ENCODE results near the gene PLIN5. TPM values are rescaled to one million over a fixed set of nuclear protein-coding genes. Genes with fewer than 3 reads are reported as not detected.

Gene PLIN5
- total and polyA plus RNA-seq, 4 donors, result 13.3 to 83.8 (median 56.6) TPM

DNA sequence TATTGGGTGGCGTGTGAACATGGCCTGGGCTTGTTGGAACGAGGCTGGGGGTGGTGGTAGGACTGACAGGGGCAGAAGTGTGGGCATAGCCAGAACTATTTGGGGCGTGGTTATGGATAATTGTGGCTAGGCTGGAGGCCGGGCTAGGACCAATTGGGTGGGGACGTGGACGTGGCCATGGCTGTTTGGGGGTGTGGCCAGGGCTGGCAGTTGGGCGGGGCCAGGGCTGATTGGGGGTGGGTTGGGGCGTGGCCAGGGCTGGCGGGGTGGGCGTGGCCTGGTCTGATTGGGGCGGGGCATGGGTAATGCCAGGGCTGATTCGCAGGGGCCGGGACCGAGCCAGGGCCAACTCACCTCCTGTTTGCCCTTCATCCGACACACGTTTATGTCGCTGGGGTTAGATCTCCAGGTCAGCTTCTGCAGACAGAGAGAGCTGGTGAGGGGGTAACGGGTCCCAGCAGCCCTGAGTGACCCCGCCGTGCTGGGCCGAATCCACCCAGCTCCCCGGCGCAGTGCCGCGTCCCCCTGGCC lies 21.6 kb upstream of the PLIN5 start:
- Histone ChIP-seq H3K9ac (ENCODE audit: low read depth in 1 of 2, low read length in 2 of 2) (no peak overlapping the region), H3K27ac (ENCODE audit: low read depth in 1 of 2, low read length in 2 of 2) (no peak overlapping the region)
- DNase-seq (ENCODE audit: low spot score), result peak; percentile 87

DNA sequence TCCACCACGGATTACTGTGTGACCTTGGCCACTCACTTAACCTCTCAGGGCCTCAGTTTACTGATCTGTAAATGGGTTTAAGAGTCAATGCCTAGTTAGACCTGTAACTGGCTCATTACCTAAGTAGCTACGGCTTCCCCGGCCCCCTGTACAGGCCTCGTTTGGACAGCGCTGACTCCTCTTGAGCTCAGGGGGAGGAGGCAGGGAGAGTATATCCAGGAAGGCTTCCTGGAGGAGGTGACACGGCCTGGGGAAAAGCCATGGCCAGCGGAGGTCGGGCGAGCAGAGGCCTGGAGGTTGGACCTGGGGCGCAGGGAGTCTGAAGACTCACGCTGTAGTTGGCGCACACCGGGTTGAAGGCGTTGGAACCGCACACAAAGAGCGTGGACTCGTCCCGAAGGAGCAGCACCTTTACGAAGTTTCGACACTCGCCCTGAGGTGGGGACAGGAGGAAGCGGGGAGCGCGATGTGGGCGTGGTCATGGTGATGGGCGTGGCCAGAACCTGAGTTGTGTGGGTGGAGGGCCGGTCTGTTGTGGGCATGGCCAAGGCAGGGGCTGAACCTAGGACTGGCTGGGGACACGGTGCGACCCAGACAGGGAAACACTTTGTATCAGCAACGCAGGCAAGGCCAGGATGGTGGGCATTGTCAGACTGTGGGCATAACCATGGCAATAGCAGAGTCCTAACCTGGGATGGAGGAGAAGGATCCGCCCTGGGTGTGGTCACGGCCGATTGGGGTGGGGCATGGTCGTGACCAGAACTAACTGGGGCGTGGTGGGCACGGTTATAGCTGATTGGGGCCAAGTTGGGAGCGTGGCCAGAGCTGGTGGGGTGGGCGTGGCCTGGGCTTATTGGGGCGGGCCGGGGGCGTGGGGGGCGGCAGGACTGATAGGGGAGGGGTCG lies 20.9 kb upstream of the PLIN5 start:
- no peak overlapping the region for H3K4me3 ChIP-seq (ENCODE audit: low read depth in 1 of 3, low read length in 3 of 3)
- no peaks in the 10 kb centered on the region for H3K9me3 ChIP-seq (ENCODE audit: control insufficient read depth in 4 of 4, low read length in 3 of 4)
- H3K27me3 ChIP-seq (ENCODE audit: control insufficient read depth in 4 of 4, insufficient read depth in 4 of 4, low read length in 3 of 4), result no peaks in the 10 kb centered on the region
- TF ChIP-seq RAD21 (IDR thresholded peaks at IDR 0.05) (no peak), GABPA (IDR thresholded peaks at IDR 0.05 in 1 of 2, conservative IDR thresholded peaks at IDR 0.05 in 1 of 2) (no peak), TAF1 (conservative IDR thresholded peaks at IDR 0.05) (no peak)
- TF ChIP-seq, protein P1, sequence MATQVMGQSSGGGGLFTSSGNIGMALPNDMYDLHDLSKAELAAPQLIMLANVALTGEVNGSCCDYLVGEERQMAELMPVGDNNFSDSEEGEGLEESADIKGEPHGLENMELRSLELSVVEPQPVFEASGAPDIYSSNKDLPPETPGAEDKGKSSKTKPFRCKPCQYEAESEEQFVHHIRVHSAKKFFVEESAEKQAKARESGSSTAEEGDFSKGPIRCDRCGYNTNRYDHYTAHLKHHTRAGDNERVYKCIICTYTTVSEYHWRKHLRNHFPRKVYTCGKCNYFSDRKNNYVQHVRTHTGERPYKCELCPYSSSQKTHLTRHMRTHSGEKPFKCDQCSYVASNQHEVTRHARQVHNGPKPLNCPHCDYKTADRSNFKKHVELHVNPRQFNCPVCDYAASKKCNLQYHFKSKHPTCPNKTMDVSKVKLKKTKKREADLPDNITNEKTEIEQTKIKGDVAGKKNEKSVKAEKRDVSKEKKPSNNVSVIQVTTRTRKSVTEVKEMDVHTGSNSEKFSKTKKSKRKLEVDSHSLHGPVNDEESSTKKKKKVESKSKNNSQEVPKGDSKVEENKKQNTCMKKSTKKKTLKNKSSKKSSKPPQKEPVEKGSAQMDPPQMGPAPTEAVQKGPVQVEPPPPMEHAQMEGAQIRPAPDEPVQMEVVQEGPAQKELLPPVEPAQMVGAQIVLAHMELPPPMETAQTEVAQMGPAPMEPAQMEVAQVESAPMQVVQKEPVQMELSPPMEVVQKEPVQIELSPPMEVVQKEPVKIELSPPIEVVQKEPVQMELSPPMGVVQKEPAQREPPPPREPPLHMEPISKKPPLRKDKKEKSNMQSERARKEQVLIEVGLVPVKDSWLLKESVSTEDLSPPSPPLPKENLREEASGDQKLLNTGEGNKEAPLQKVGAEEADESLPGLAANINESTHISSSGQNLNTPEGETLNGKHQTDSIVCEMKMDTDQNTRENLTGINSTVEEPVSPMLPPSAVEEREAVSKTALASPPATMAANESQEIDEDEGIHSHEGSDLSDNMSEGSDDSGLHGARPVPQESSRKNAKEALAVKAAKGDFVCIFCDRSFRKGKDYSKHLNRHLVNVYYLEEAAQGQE (IDR thresholded peaks at IDR 0.05), result no peak
- no peak overlapping the region for H3K27ac ChIP-seq (ENCODE audit: low read depth in 1 of 2, low read length in 2 of 2)
- DNase-seq (ENCODE audit: low spot score), result peak; percentile 79
- H3K4me1 ChIP-seq (ENCODE audit: control insufficient read depth in 4 of 4, insufficient read depth in 4 of 4, low read length in 3 of 4), result peaks cover 0 to 7% (median 3%) of the 10 kb centered on the region in 4 donors
- no peaks in the 10 kb centered on the region for H3K36me3 ChIP-seq (ENCODE audit: control insufficient read depth in 4 of 4, insufficient read depth in 3 of 4, low read depth in 1 of 4, low read length in 3 of 4)
- 76% methylated on average over 43 of the region's 43 CpGs for WGBS
- no peak overlapping the region for H3K9ac ChIP-seq (ENCODE audit: low read depth in 1 of 2, low read length in 2 of 2)

More for the DNA sequence above, 21.6 kb upstream of the PLIN5 start:
- H3K9me3 ChIP-seq (ENCODE audit: control insufficient read depth in 4 of 4, low read length in 3 of 4), result no peaks in the 10 kb centered on the region
- no peak overlapping the region for H3K4me3 ChIP-seq (ENCODE audit: low read depth in 1 of 3, low read length in 3 of 3)
- no peaks in the 10 kb centered on the region for H3K36me3 ChIP-seq (ENCODE audit: control insufficient read depth in 4 of 4, insufficient read depth in 3 of 4, low read depth in 1 of 4, low read length in 3 of 4)
- WGBS, result 65% methylated on average over 25 of the region's 25 CpGs
- no peaks in the 10 kb centered on the region for H3K27me3 ChIP-seq (ENCODE audit: control insufficient read depth in 4 of 4, insufficient read depth in 4 of 4, low read length in 3 of 4)
- H3K4me1 ChIP-seq (ENCODE audit: control insufficient read depth in 4 of 4, insufficient read depth in 4 of 4, low read length in 3 of 4), result peaks cover 0 to 7% (median 3%) of the 10 kb centered on the region in 4 donors
- TF ChIP-seq HNF4G (IDR thresholded peaks at IDR 0.05) (no peak), RAD21 (IDR thresholded peaks at IDR 0.05) (no peak)

DNA sequence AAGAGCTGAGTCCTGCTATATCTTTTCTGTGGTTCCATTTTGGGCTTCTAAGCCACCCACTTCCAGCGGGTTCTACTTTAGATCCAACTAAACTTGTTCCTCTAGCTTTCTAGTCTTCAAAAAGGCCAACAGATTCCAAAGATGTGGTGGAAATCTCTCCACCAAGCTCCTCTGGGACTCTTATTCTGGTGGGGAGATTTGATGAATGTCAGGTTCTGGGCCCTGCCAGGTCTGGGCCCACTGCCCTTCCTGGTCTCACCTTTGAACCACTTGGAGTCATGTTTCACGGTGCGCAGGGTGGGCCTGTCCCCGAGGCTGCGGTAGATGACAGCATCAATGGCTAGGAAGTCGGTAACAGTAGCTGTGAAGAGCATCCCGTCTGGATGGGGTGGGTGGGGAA lies 19.7 kb upstream of the PLIN5 start:
- Histone ChIP-seq H3K9ac (ENCODE audit: low read depth in 1 of 2, low read length in 2 of 2) (no peak overlapping the region), H3K27ac (ENCODE audit: low read depth in 1 of 2, low read length in 2 of 2) (no peak overlapping the region), H3K4me3 (ENCODE audit: low read depth in 1 of 3, low read length in 3 of 3) (no peak overlapping the region), H3K27me3 (ENCODE audit: control insufficient read depth in 4 of 4, insufficient read depth in 4 of 4, low read length in 3 of 4) (no peaks in the 10 kb centered on the region), H3K36me3 (ENCODE audit: control insufficient read depth in 4 of 4, insufficient read depth in 3 of 4, low read depth in 1 of 4, low read length in 3 of 4) (no peaks in the 10 kb centered on the region), H3K9me3 (ENCODE audit: control insufficient read depth in 4 of 4, low read length in 3 of 4) (no peaks in the 10 kb centered on the region), H3K4me1 (ENCODE audit: control insufficient read depth in 4 of 4, insufficient read depth in 4 of 4, low read length in 3 of 4) (peaks cover 0 to 7% (median 3%) of the 10 kb centered on the region in 4 donors)
- 82% methylated on average over 7 of the region's 7 CpGs for WGBS
- TF ChIP-seq EGR1 (IDR thresholded peaks at IDR 0.05; ENCODE audit: low read depth in 2 of 2) (no peak), RXRA (IDR thresholded peaks at IDR 0.05) (no peak)
- TF ChIP-seq, protein P2, sequence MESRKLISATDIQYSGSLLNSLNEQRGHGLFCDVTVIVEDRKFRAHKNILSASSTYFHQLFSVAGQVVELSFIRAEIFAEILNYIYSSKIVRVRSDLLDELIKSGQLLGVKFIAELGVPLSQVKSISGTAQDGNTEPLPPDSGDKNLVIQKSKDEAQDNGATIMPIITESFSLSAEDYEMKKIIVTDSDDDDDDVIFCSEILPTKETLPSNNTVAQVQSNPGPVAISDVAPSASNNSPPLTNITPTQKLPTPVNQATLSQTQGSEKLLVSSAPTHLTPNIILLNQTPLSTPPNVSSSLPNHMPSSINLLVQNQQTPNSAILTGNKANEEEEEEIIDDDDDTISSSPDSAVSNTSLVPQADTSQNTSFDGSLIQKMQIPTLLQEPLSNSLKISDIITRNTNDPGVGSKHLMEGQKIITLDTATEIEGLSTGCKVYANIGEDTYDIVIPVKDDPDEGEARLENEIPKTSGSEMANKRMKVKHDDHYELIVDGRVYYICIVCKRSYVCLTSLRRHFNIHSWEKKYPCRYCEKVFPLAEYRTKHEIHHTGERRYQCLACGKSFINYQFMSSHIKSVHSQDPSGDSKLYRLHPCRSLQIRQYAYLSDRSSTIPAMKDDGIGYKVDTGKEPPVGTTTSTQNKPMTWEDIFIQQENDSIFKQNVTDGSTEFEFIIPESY (IDR thresholded peaks at IDR 0.05), result no peak
- no peak for DNase-seq (ENCODE audit: low spot score)

Data from liver (tissue), 9 donors.